IPS-NIHi11 (cell line): ENCODE measurements around the gene IL37.

Experiments
- DNase-seq: peaks from one replicate; pipeline ENCODE4 v3.0.0; 2012; ENCODE audit warnings: mixed read lengths, low spot score

The IL37 gene

GRCh38 chr2:112910865-112911264, at the start of gene IL37:
Gene IL37, plus strand, starts transcription at chr2:112911165. Its CDS starts 1,848 bp downstream, at chr2:112913013.
- DNase-seq: no peak

GRCh38 chr2:112864072-112864471, 46.9 kb upstream of the IL37 start:
- DNase-seq: no peak

- DNase-seq: no peak
These were observed 44.7 kb upstream of the IL37 start for GRCh38 chr2:112866128-112866835.

- no peak for DNase-seq
These were observed 43.0 kb upstream of the IL37 start for GRCh38 chr2:112867701-112868631.

GRCh38 chr2:112869258-112869842, 41.6 kb upstream of the IL37 start:
- peak; percentile 29 for DNase-seq

GRCh38 chr2:112870841-112871835, 39.8 kb upstream of the IL37 start:
- no peak for DNase-seq

- DNase-seq: no peak
These were observed 34.6 kb upstream of the IL37 start for GRCh38 chr2:112876257-112876970.

GRCh38 chr2:112876971-112877361, 34.0 kb upstream of the IL37 start:
- DNase-seq: no peak

- DNase-seq: no peak
These were observed 33.5 kb upstream of the IL37 start for GRCh38 chr2:112877423-112877822.

GRCh38 chr2:112879491-112880041, 31.4 kb upstream of the IL37 start:
- DNase-seq: no peak

- no peak for DNase-seq
These were observed 30.9 kb upstream of the IL37 start for GRCh38 chr2:112880091-112880531.

GRCh38 chr2:112880696-112881095, 30.3 kb upstream of the IL37 start:
- DNase-seq: no peak

- no peak for DNase-seq
These were observed 29.6 kb upstream of the IL37 start for GRCh38 chr2:112881217-112881985.

GRCh38 chr2:112883669-112884068, 27.3 kb upstream of the IL37 start:
- no peak for DNase-seq

GRCh38 chr2:112884869-112885505, 26.0 kb upstream of the IL37 start:
- DNase-seq: peak; percentile 92

GRCh38 chr2:112885506-112885902, 25.5 kb upstream of the IL37 start:
- DNase-seq: no peak

- no peak for DNase-seq
These were observed 24.7 kb upstream of the IL37 start for GRCh38 chr2:112886291-112886690.

- no peak for DNase-seq
These were observed 22.8 kb upstream of the IL37 start for GRCh38 chr2:112887964-112888749.
